Lung (tissue), 12 donors: ENCODE results near the gene LAIR1. TPM values are rescaled to one million over a fixed set of nuclear protein-coding genes. Genes with fewer than 3 reads are reported as not detected.
"Not testable (repeated sequence)": the region's sequence is repeated elsewhere in the genome, so short reads cannot be mapped to it uniquely, and the experiment has no call there.

ENCODE experiments used
- ATAC-seq: fragments of 200-7000 bp; cut with Tn5 transposase; one replicate; pipeline ENCODE4 v1.9.1; 2020; ENCODE audit warnings: moderate number of reproducible peaks; ENCODE audit not compliant: insufficient read depth, low FRiP score
- DNase-seq, 3 donors: peaks; one replicate each; pipeline ENCODE4 v3.0.0-alpha.2; 2013 to 2017
- H3K27ac ChIP-seq, 2 donors: one replicate each; pipeline ENCODE4 v1.5.1; 2013; ENCODE audit warnings: mild to moderate bottlenecking in 2 of 2, moderate library complexity in 2 of 2, control low read depth in 1 of 2, inconsistent platforms in 1 of 2, low read depth in 1 of 2, low read length in 1 of 2
- H3K27me3 ChIP-seq, 3 donors: one replicate each; pipeline ENCODE4 v1.5.1; 2013; ENCODE audit warnings: low read length in 2 of 3; ENCODE audit not compliant: control insufficient read depth in 3 of 3, insufficient read depth in 3 of 3
- H3K36me3 ChIP-seq, 4 donors: one replicate each; pipeline ENCODE4 v1.5.1; 2013; ENCODE audit warnings: low read length in 4 of 4, mild to moderate bottlenecking in 1 of 4, moderate library complexity in 1 of 4; ENCODE audit not compliant: control insufficient read depth in 4 of 4, insufficient read depth in 4 of 4
- H3K4me1 ChIP-seq, 5 donors: one replicate each; pipeline ENCODE4 v1.5.1; 2013; ENCODE audit warnings: low read length in 5 of 5, mild to moderate bottlenecking in 2 of 5, moderate library complexity in 1 of 5; ENCODE audit not compliant: control insufficient read depth in 5 of 5, insufficient read depth in 5 of 5
- H3K4me3 ChIP-seq: one replicate; pipeline ENCODE4 v1.5.1; 2013; ENCODE audit warnings: mild to moderate bottlenecking, control low read depth, moderate library complexity
- H3K9ac ChIP-seq, 2 donors: one replicate each; pipeline ENCODE4 v1.5.1; 2013; ENCODE audit warnings: low read length in 2 of 2, control low read depth in 1 of 2; ENCODE audit not compliant: insufficient read depth in 1 of 2
- H3K9me3 ChIP-seq, 4 donors: one replicate each; pipeline ENCODE4 v1.5.1; 2013; ENCODE audit warnings: low read length in 3 of 4, mild to moderate bottlenecking in 1 of 4, moderate library complexity in 1 of 4; ENCODE audit not compliant: control insufficient read depth in 4 of 4, insufficient read depth in 3 of 4
- CTCF ChIP-seq: IDR thresholded peaks from 2 replicates; pipeline ENCODE4 v1.5.1; 2012; ENCODE audit warnings: mild to moderate bottlenecking; ENCODE audit errors: control extremely low read depth, extremely low read depth
- WGBS, 2 donors: extraction: QIAGEN DNeasy Blood & Tissue Kit; methylation state at CpG; one replicate each; pipeline ENCODE4 v1.1.7; 2013; 5-methylcytosine and 5-hydroxymethylcytosine counted together
- polyA plus RNA-seq, 2 donors: library from polyadenylated mRNA; stranded (reverse); fragments of 200-250 nt; gene quantifications; one replicate each; pipeline ENCODE4 v1.2.1, GENCODE V29; 2013
- total RNA-seq, 2 donors: library from RNA; depleted of rRNA in 1 of 2; stranded (reverse); fragments of >200 nt in 1 of 2; gene quantifications; one replicate each; pipeline ENCODE4 v1.2.1, GENCODE V29; 2014 to 2021
- donor health status: control.
- donor health status: control.
- donor health status: Bipolar disorder and iron deficiency.
- donor health status: healthy.
- donor health status: DM: yes; HTN: yes; CAD: no.

Gene LAIR1
- total and polyA plus RNA-seq, 4 donors, result 27.4 to 253 (median 77.1) TPM

- Histone ChIP-seq H3K9me3 (no peaks in the 10 kb centered on the region), H3K36me3 (no peaks in the 10 kb centered on the region), H3K9ac (no peak overlapping the region), H3K27me3 (no peaks in the 10 kb centered on the region), H3K27ac (peak overlapping the region in 1 of 2 donors; percentile 56), H3K4me1 (no peaks in the 10 kb centered on the region), H3K4me3 (no peak overlapping the region)
- DNase-seq, result peak in 1 of 3 donors; percentile 22
- no peak for TF ChIP-seq CTCF
- ATAC-seq, result peak; percentile 68
- 35 to 65% methylated on average over 16 of the region's 16 CpGs for WGBS, 2 donors
Measured at GRCh38 chr19:54373781-54374631, 9.3 kb upstream of the LAIR1 start.

- not testable (repeated sequence) for H3K9me3 ChIP-seq, H3K27ac ChIP-seq, H3K27me3 ChIP-seq, H3K36me3 ChIP-seq, H3K4me1 ChIP-seq, ATAC-seq, DNase-seq, H3K4me3 ChIP-seq, H3K9ac ChIP-seq
- 75 to 86% methylated on average over 5 of the region's 5 CpGs for WGBS, 2 donors
Measured at GRCh38 chr19:54371453-54371852, 6.7 kb upstream of the LAIR1 start.

- H3K9ac ChIP-seq, H3K4me3 ChIP-seq, H3K4me1 ChIP-seq, H3K9me3 ChIP-seq, H3K27me3 ChIP-seq, ATAC-seq, H3K27ac ChIP-seq, DNase-seq, H3K36me3 ChIP-seq: not testable (repeated sequence)
- WGBS, 2 donors, result 18 to 49% methylated on average over 8 of the region's 10 CpGs
Measured at GRCh38 chr19:54370434-54370796, 5.7 kb upstream of the LAIR1 start.

DNA sequence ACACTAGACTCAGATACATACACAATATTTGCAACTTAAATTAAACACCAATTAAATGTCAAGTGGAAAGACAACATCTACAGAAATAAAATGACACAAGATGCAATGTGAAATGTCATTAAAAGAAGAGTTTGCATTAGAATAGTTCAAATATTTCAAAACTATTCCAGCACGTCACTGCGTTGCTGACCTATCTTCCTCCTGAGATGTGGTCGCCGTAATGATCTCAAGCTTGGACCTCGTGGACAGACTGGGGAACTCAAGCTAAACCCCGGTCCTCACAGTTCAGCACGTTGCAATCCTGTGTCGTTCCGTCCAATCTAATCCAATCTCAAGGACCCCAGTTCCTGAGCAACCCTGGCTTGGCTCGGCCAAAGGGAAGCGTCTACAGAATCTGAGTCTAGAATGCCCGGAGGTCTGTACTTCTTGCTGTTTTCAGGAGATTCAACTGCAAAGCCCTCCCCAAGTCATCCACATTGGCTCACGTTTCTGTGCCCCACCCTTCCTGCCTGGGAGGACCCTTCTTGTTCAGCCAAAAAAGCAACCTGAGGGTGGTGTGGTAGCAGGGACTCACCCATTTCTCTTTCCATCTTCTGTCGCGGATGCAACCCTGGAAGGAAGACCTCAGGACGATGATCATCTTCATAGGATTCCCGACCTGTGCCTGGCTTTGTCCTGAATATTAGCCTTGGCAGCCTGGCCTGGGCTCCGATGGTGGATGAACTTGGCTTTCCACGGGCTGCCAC lies 5.1 kb upstream of the LAIR1 start:
- H3K9me3 ChIP-seq, H3K4me3 ChIP-seq, ATAC-seq, DNase-seq, H3K36me3 ChIP-seq, H3K9ac ChIP-seq, H3K4me1 ChIP-seq, H3K27ac ChIP-seq, H3K27me3 ChIP-seq: not testable (repeated sequence)
- WGBS, 2 donors, result 28 to 55% methylated on average over 14 to 15 of the region's 19 CpGs
